Fibroblast of mammary gland (primary cell): ENCODE data around the gene COG4.
A peak's percentile ranks its signal among the peaks of the same experiment; 100 is the strongest.

Experiments
- DNase-seq: peaks from one replicate; pipeline ENCODE4 v3.0.0-alpha.2; 2010; ENCODE audit warnings: low read depth
- H3K4me3 ChIP-seq: 2 replicates; pipeline ENCODE4 v1.5.1; 2011; ENCODE audit warnings: low read depth, mild to moderate bottlenecking, low read length, moderate library complexity; ENCODE audit not compliant: control insufficient read depth
- CTCF ChIP-seq: conservative IDR thresholded peaks from 2 replicates; pipeline ENCODE4 v1.5.1; 2011; ENCODE audit warnings: low read depth, low read length, inconsistent platforms; ENCODE audit not compliant: control insufficient read depth, insufficient read depth

Gene COG4

GRCh38 chr16:70476272-70477020 lies 46.9 kb downstream of the COG4 start:
- DNase-seq = peak; percentile 71
- TF ChIP-seq CTCF = no peak

DNA sequence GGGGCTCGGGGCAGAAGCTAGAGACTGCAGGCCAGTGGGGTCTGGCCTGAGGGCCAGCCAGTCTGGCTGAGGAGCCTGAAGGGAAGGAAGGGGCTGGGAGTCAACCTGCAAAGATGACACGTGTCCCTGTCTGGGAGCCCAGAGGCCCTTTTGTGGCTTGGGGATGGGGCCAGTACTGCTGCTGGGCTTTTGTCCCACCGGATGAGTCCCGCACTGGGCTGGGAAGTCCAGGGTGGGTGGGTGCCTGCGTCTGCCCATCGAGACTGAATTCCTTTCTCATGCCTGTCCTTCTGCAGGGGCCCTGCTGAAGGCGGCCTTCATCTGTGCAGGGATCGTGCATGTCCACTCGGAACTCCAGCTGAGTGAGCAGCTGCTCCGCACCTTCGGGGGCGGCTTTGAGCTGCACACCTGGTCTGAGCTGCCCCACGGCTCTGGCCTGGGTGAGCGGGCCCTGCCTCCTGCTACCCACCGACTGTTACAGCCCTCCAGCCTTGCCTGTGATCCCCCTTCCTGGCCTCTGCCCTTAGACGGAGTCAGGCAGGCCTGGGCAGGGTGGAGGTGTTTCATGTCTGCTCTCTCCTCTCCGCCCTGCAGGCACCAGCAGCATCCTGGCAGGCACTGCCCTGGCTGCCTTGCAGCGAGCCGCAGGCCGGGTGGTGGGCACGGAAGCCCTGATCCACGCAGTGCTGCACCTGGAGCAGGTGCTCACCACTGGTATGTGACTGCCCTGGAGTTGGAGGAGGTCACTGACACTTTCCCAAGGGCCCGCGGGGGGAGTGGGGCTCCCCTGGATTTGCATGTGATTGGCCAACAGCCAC lies 48.1 kb downstream of the COG4 start:
- no peak for TF ChIP-seq CTCF
- no peak for DNase-seq
- H3K4me3 ChIP-seq = no peak overlapping the region

More at GRCh38 chr16:70476272-70477020, 46.9 kb downstream of the COG4 start:
- no peak overlapping the region for H3K4me3 ChIP-seq

DNA sequence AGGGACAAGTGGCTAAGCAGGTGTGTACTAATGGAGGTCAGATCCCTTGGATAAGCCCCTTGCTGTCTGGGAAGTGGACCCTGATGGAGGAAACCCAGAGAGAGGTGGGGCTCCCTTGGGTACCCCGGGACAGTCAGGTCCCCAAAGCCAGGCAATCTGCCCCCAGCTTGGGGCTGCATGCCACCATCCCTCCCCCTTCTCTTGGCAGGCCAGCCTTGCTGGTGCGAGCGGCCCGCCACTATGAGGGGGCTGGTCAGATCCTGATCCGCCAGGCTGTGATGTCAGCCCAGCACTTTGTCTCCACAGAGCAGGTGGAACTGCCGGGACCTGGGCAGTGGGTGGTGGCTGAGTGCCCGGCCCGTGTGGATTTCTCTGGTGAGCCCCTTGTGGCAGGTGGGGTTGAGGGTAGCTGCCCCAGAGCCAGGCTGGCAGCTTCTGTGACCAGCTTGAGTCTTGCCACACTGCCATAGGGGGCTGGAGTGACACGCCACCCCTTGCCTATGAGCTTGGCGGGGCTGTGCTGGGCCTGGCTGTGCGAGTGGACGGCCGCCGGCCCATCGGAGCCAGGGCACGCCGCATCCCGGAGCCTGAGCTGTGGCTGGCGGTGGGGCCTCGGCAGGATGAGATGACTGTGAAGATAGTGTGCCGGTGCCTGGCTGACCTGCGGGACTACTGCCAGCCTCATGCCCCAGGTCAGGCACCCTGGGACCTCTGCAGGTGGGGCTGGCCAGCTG lies 48.9 kb downstream of the COG4 start:
- no peak overlapping the region for H3K4me3 ChIP-seq
- TF ChIP-seq CTCF = no peak
- DNase-seq = no peak

GRCh38 chr16:70473446-70474319 lies 49.7 kb downstream of the COG4 start:
- no peak overlapping the region for H3K4me3 ChIP-seq
- DNase-seq = no peak
- no peak for TF ChIP-seq CTCF

- no peak overlapping the region for H3K4me3 ChIP-seq
- no peak for TF ChIP-seq CTCF
- no peak for DNase-seq
Observed at GRCh38 chr16:70472786-70473433, 50.4 kb downstream of the COG4 start.
